Measurements from ENCODE around the gene PLCL1.

PLCL1 gene

DNA sequence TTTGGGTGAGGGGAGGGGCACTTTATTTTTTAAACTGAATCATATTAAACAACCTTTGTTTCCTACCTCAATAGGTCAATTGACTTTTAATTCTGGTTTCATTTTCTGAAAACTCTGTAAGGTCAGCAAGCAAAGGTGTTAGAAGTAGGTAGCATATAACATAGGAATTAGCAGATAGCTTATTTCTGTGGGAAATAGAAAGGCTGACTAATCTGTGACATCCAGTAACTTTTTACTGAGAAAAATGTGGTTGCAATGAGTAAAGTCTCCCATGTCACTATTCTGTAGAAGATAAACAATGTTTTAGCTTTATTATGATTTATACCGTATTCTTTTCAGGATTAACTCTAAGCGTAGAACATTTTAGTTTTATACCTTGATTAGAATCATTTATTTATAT lies 240.4 kb downstream of the PLCL1 start:
- TF ChIP-seq ZNF274 (IDR thresholded peaks at IDR 0.05; ENCODE audit: low read depth, low read length), result no peak

GRCh38 chr2:198045227-198045626 lies 240.8 kb downstream of the PLCL1 start:
- no peak overlapping the region for H3K4me3 ChIP-seq (ENCODE audit: low read length)
- TF ChIP-seq ZNF274 (IDR thresholded peaks at IDR 0.05; ENCODE audit: low read depth, low read length), result no peak

More for the DNA sequence above, 240.4 kb downstream of the PLCL1 start:
- H3K4me3 ChIP-seq (ENCODE audit: low read length), result no peak overlapping the region

GRCh38 chr2:198052741-198053140 lies 248.3 kb downstream of the PLCL1 start:
- TF ChIP-seq ZNF274 (IDR thresholded peaks at IDR 0.05; ENCODE audit: low read depth, low read length), result no peak
- H3K4me3 ChIP-seq (ENCODE audit: low read length), result no peak overlapping the region

- no peak overlapping the region for H3K4me3 ChIP-seq (ENCODE audit: low read length)
- TF ChIP-seq ZNF274 (IDR thresholded peaks at IDR 0.05; ENCODE audit: low read depth, low read length), result no peak
These were observed 248.8 kb downstream of the PLCL1 start for GRCh38 chr2:198053148-198053547.

- no peak for TF ChIP-seq ZNF274 (IDR thresholded peaks at IDR 0.05; ENCODE audit: low read depth, low read length)
- H3K4me3 ChIP-seq (ENCODE audit: low read length), result no peak overlapping the region
These were observed 249.4 kb downstream of the PLCL1 start for GRCh38 chr2:198053776-198054175.

GRCh38 chr2:198054299-198054698 lies 249.9 kb downstream of the PLCL1 start:
- TF ChIP-seq ZNF274 (IDR thresholded peaks at IDR 0.05; ENCODE audit: low read depth, low read length), result no peak
- no peak overlapping the region for H3K4me3 ChIP-seq (ENCODE audit: low read length)

DNA sequence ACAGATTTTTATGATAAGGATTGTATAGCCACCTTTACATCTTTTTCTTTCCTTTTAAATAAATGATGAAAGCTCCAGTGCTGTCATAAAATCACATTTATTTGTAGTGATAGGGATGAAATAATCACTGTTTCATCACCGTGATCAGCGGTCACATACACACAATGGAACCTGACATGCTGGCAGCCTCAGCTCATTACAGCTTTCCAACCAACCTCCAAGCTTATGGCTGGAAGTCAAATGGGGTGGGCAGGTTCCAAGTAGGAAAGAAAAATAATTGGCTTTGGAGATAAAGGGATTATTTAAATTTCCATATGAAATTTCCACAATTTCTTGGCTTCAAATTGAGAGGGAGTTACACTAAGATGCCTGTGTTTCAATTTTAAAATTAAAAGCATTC lies 251.3 kb downstream of the PLCL1 start:
- H3K4me3 ChIP-seq (ENCODE audit: low read length), result no peak overlapping the region
- no peak for TF ChIP-seq ZNF274 (IDR thresholded peaks at IDR 0.05; ENCODE audit: low read depth, low read length)

DNA sequence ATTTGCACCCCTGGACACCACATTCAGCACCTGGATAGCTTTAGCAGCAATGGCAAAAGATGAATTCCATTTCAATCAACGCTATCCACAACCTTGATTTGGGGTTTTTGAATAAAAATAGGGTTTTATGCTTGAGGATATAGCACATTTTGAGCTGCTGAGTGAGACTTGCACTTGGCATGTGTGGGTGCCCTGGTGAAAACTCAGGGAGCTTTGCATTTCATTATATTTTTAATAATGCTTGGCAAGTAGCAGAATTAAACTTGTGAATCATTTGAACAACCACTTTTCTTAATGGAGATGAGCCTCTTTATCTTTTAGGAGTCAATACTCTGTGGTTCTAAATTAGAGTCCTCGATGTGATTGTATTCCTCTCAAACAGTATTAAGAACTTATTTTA lies 252.4 kb downstream of the PLCL1 start:
- TF ChIP-seq ZNF274 (IDR thresholded peaks at IDR 0.05; ENCODE audit: low read depth, low read length), result no peak

GRCh38 chr2:198059800-198060199 lies 255.4 kb downstream of the PLCL1 start:
- H3K4me3 ChIP-seq (ENCODE audit: low read length), result no peak overlapping the region
- no peak for TF ChIP-seq ZNF274 (IDR thresholded peaks at IDR 0.05; ENCODE audit: low read depth, low read length)

More for the DNA sequence above, 252.4 kb downstream of the PLCL1 start:
- no peak overlapping the region for H3K4me3 ChIP-seq (ENCODE audit: low read length)

DNA sequence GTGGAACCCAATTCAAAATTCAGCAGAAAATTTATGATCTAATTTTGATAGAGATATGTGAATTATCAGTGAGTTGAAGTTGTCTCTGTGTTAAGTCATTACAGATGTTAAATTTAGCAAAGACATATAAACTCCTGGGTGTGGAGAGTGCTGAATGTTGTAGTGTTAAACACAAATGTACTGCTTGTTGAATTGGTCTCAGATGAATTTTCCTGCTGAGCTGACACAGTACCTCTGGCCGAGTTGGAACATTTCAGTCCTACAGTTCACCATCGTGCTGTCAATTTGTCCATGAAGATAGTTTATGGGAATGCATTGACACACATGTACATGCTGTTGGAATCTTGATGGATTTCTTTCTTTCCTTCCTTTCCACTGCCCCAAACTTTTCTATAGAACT lies 255.9 kb downstream of the PLCL1 start:
- TF ChIP-seq ZNF274 (IDR thresholded peaks at IDR 0.05; ENCODE audit: low read depth, low read length), result no peak
- no peak overlapping the region for H3K4me3 ChIP-seq (ENCODE audit: low read length)

DNA sequence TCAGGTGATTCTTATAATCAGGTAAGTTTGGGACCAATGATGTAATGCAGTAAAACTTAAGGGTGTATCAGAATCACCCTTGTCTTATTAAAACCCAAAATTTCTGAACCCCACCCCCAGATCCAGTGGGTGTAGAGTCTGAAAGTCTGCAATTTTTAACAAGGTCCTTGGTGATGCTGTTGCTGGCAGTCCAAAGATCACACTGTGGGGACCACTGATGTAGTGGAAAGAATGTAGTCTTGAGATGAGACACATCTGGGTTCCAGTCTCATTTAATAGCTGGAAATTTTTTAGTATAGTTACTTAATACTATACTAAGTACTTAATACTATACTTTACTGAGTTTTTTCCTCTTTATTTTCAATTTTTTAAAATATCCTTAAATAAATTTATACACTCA lies 258.4 kb downstream of the PLCL1 start:
- TF ChIP-seq ZNF274 (IDR thresholded peaks at IDR 0.05; ENCODE audit: low read depth, low read length), result no peak
- H3K4me3 ChIP-seq (ENCODE audit: low read length), result no peak overlapping the region

DNA sequence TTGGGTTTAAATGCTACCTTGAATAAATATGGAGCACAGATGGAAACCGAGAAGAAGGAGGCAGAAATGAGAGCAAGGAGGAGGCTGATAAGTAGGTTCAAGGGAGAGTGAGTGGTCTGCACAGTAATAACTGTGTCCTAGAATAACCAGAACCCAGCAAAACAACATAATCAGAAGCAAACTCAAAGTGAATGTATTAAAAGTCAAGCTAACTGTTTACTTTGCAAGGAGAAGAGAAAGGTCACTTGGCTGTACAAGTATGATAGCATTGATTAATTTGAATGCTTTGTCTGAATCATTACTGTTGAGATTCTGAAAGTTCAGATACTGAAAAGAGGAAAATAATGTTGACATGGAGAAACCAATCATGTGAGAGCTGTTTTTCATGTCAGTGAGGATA lies 258.8 kb downstream of the PLCL1 start:
- no peak for TF ChIP-seq ZNF274 (IDR thresholded peaks at IDR 0.05; ENCODE audit: low read depth, low read length)
- no peak overlapping the region for H3K4me3 ChIP-seq (ENCODE audit: low read length)

- no peak overlapping the region for H3K4me3 ChIP-seq (ENCODE audit: low read length)
- TF ChIP-seq ZNF274 (IDR thresholded peaks at IDR 0.05; ENCODE audit: low read depth, low read length), result no peak
These were observed 260.9 kb downstream of the PLCL1 start for GRCh38 chr2:198065322-198065721.

- no peak overlapping the region for H3K4me3 ChIP-seq (ENCODE audit: low read length)
- no peak for TF ChIP-seq ZNF274 (IDR thresholded peaks at IDR 0.05; ENCODE audit: low read depth, low read length)
These were observed 262.2 kb downstream of the PLCL1 start for GRCh38 chr2:198066597-198066996.

DNA sequence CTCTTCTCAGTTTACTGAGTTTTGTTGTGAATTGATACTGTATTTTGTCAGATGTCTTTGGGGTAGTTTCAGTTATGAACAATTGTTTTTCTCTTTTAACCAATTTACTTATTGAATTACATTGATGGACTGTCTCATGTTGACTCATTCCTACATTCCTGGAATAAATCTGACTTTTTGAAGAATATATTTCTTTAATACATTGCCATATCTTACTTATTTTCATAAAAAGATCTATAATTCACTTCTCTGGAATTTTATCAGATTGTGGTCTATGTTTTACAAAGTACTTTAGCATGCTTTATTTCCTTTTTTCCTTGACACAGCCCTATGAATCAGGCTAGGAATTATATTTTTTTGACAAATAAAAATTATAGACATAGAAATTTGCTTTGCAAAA lies 268.3 kb downstream of the PLCL1 start:
- H3K4me3 ChIP-seq (ENCODE audit: low read length), result no peak overlapping the region
- TF ChIP-seq ZNF274 (IDR thresholded peaks at IDR 0.05; ENCODE audit: low read depth, low read length), result no peak

GRCh38 chr2:198073253-198073652 lies 268.9 kb downstream of the PLCL1 start:
- H3K4me3 ChIP-seq (ENCODE audit: low read length), result no peak overlapping the region
- TF ChIP-seq ZNF274 (IDR thresholded peaks at IDR 0.05; ENCODE audit: low read depth, low read length), result no peak

Data from GM08714 (cell line).